PC-3 (cell line): ENCODE data around the gene CSNK1A1. TPM values are rescaled to one million over a fixed set of nuclear protein-coding genes. Genes with fewer than 3 reads are reported as not detected.
"Not testable (repeated sequence)": the region's sequence is repeated elsewhere in the genome, so short reads cannot be mapped to it uniquely, and the experiment has no call there.

Experiments used
- ATAC-seq: fragments of 200-7000 bp; cut with Tn5 transposase; 2 replicates; pipeline ENCODE4 v1.9.1; 2020; ENCODE audit warnings: mild to moderate bottlenecking, moderate library complexity
- BruUV-seq: library from RNA; stranded (reverse); fragments of 400-500 nt; replicated peaks from 2 replicates; lab custom pipeline; 2021; lab: Mats Ljungman, UMichigan
- CTCF ChIA-PET: fragments of 300-600 bp; sonication (Branson Sonifier 250); formaldehyde crosslinking; loops from one replicate; lab custom pipeline; 2022; ENCODE audit warnings: antibody characterized with exemption; lab: Charles Lee
- POLR2A ChIA-PET: fragments of 300-600 bp; sonication (Branson Sonifier 250); formaldehyde crosslinking; loops from one replicate; lab custom pipeline; 2022; ENCODE audit warnings: antibody characterized with exemption; ENCODE audit not compliant: unreplicated experiment; lab: Charles Lee
- DNase-seq: peaks from one replicate; pipeline ENCODE4 v3.0.0-alpha.2; 2015
- H2AFZ ChIP-seq: fragments of 300-600 bp; sonication (generic); 2 replicates; pipeline ENCODE4 v1.6.0; 2016; ENCODE audit warnings: antibody characterized with exemption, low read length
- H3F3A ChIP-seq: fragments of 300-600 bp; sonication (generic); one replicate; pipeline ENCODE4 v1.6.0; 2017; ENCODE audit warnings: antibody characterized with exemption, low read length, control low read depth, mild to moderate bottlenecking; ENCODE audit not compliant: unreplicated experiment
- H3K27ac ChIP-seq: fragments of 300-600 bp; sonication (generic); 2 replicates; pipeline ENCODE4 v1.5.1; 2016; ENCODE audit warnings: mild to moderate bottlenecking, low read length
- H3K27me3 ChIP-seq: fragments of 300-600 bp; sonication (generic); 2 replicates; pipeline ENCODE4 v1.6.1; 2016; ENCODE audit warnings: low read length, mixed read lengths
- H3K36me3 ChIP-seq: fragments of 300-600 bp; sonication (generic); 2 replicates; pipeline ENCODE4 v1.6.1; 2016; ENCODE audit warnings: low read depth, mixed run types, low read length, mixed read lengths
- H3K4me1 ChIP-seq: fragments of 300-600 bp; sonication (generic); 2 replicates; pipeline ENCODE4 v1.5.1; 2016; ENCODE audit warnings: low read length; ENCODE audit not compliant: insufficient read depth
- H3K4me2 ChIP-seq: fragments of 300-600 bp; sonication (generic); 2 replicates; pipeline ENCODE4 v1.6.0; 2016; ENCODE audit warnings: low read length
- H3K4me3 ChIP-seq: fragments of 300-600 bp; sonication (generic); 2 replicates; pipeline ENCODE4 v1.5.1; 2016; ENCODE audit warnings: mild to moderate bottlenecking, low read length, mixed read lengths
- H3K79me2 ChIP-seq: fragments of 300-600 bp; sonication (generic); 2 replicates; pipeline ENCODE4 v1.6.1; 2017; ENCODE audit warnings: low read length, mixed read lengths
- H3K9ac ChIP-seq: fragments of 300-600 bp; sonication (generic); 2 replicates; pipeline ENCODE4 v1.6.0; 2016; ENCODE audit warnings: mild to moderate bottlenecking, low read length
- H3K9me2 ChIP-seq: fragments of 300-600 bp; sonication (generic); replicated peaks from 2 replicates; pipeline ENCODE4 v1.6.1; 2016; ENCODE audit warnings: mixed run types, low read length, mixed read lengths
- H3K9me3 ChIP-seq: fragments of 300-600 bp; sonication (generic); 2 replicates; pipeline ENCODE4 v1.6.1; 2016; ENCODE audit warnings: low read length, mixed read lengths
- H4K20me1 ChIP-seq: fragments of 300-600 bp; sonication (generic); 2 replicates; pipeline ENCODE4 v1.6.1; 2016; ENCODE audit warnings: low read length, mixed read lengths
- EZH2 ChIP-seq: fragments of 300-600 bp; sonication (generic); IDR thresholded peaks from one replicate; pipeline ENCODE4 v1.6.1; 2017; ENCODE audit warnings: antibody characterized with exemption, mild to moderate bottlenecking, low read length; ENCODE audit not compliant: unreplicated experiment
- EZH2phosphoT487 ChIP-seq: fragments of 300-600 bp; sonication (generic); IDR thresholded peaks from 2 replicates; pipeline ENCODE4 v1.6.1; 2018; ENCODE audit warnings: mild to moderate bottlenecking, antibody characterized with exemption, low read length, borderline replicate concordance
- intact Hi-C: fragments of 100-400 bp; cut with micrococcal nuclease; formaldehyde crosslinking; loops from 2 replicates; pipeline ENCODE4 v1.9.0; 2023
- total RNA-seq: library from RNA; depleted of rRNA; stranded (reverse); fragments of >200 nt; gene quantifications from 2 replicates; pipeline ENCODE4 v1.2.3, GENCODE V29; 2014
- TF ChIP-seq, protein P1 (sequence below): fragments of 300-600 bp; sonication (generic); conservative IDR thresholded peaks from 2 replicates; pipeline ENCODE4 v1.5.1; 2017; ENCODE audit warnings: antibody characterized with exemption, low read depth, mild to moderate bottlenecking, low read length

Gene CSNK1A1
- total RNA-seq, 1 experiment from 2014 or later, result 586 TPM

DNA sequence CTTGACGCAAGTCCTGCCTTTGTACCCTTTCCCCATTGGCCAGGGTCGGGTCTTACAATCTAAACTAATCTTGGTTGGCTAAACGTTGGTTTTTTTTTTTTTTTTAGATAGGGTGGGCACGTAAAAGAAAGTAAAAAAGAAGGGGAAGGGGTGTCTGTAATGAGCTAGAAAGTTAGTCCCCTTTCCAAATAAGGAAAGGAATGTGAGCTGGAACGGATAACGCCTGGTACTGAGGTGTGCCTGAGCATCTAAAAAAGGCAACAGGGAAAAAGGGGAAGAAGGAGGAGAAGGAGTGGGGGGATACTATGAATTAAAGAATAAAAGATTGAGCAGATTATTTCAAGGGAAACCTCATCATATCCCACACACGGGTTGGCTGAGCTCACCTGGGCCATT is 105.9 kb downstream of the CSNK1A1 start:
- ATAC-seq, result no peak
- no TSS peak for BruUV-seq
- H3K4me3 ChIP-seq, result no peak overlapping the region
- TF ChIP-seq, protein P1, sequence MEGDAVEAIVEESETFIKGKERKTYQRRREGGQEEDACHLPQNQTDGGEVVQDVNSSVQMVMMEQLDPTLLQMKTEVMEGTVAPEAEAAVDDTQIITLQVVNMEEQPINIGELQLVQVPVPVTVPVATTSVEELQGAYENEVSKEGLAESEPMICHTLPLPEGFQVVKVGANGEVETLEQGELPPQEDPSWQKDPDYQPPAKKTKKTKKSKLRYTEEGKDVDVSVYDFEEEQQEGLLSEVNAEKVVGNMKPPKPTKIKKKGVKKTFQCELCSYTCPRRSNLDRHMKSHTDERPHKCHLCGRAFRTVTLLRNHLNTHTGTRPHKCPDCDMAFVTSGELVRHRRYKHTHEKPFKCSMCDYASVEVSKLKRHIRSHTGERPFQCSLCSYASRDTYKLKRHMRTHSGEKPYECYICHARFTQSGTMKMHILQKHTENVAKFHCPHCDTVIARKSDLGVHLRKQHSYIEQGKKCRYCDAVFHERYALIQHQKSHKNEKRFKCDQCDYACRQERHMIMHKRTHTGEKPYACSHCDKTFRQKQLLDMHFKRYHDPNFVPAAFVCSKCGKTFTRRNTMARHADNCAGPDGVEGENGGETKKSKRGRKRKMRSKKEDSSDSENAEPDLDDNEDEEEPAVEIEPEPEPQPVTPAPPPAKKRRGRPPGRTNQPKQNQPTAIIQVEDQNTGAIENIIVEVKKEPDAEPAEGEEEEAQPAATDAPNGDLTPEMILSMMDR, result no peak
- TF ChIP-seq EZH2 (no peak), EZH2phosphoT487 (no peak)
- peak overlapping the region; percentile 39 for H3K9ac ChIP-seq
- no peak overlapping the region for H3K4me2 ChIP-seq
- no peaks in the 10 kb centered on the region for H3K9me3 ChIP-seq
- H3K4me1 ChIP-seq, result peaks cover 26% of the 10 kb centered on the region
- H3K36me3 ChIP-seq, result no peaks in the 10 kb centered on the region
- peak overlapping the region; percentile 51 for H2AFZ ChIP-seq
- ChIA-PET CTCF (interaction anchor here (0.6 to 1.3 kb wide), 6 partner anchors 37 to 173 kb away, joined by 3 to 7 read pairs (median 4); partner anchors contain the start of gene CSNK1A1), POLR2A (interaction anchor here (0.8 to 1.3 kb wide), 2 partner anchors 41 to 106 kb away, joined by 6 to 9 read pairs; partner anchors contain the start of gene CSNK1A1)
- no peaks in the 10 kb centered on the region for H3F3A ChIP-seq
- intact Hi-C loops, result no loop called here
- DNase-seq, result no peak
- H3K27ac ChIP-seq, result peak overlapping the region; percentile 76
- no peaks in the 10 kb centered on the region for H3K9me2 ChIP-seq
- H3K27me3 ChIP-seq, result no peaks in the 10 kb centered on the region
- no peaks in the 10 kb centered on the region for H4K20me1 ChIP-seq
- H3K79me2 ChIP-seq, result no peaks in the 10 kb centered on the region

DNA sequence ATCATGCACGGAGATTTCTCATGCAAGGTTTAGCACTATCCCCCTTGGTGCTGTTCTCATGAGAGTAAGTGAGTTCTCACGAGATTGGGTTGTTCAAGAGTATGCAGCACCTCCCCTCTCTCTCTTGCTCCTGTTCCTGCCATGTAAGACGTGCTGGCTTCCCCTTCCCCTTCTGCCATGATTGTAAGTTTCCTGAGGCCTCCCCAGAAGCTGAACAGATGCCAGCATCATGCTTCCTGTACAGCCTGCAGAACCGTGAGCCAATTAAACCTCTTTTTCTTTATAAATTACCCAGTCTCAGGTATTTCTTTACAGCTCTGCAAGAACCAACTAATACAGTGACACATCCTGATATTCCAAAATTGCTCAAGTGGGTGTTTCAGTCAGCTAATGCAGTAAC is 106.8 kb downstream of the CSNK1A1 start:
- DNase-seq, ATAC-seq, H3K36me3 ChIP-seq, H3K9me2 ChIP-seq, intact Hi-C loops, H3K4me3 ChIP-seq, H3K4me2 ChIP-seq, H3K9me3 ChIP-seq, H3K27ac ChIP-seq, H3K9ac ChIP-seq, BruUV-seq, H3K79me2 ChIP-seq, H3K27me3 ChIP-seq, H2AFZ ChIP-seq, POLR2A ChIA-PET, H3F3A ChIP-seq, H4K20me1 ChIP-seq, CTCF ChIA-PET: not testable (repeated sequence)
- peaks cover 32% of the 10 kb centered on the region for H3K4me1 ChIP-seq

DNA sequence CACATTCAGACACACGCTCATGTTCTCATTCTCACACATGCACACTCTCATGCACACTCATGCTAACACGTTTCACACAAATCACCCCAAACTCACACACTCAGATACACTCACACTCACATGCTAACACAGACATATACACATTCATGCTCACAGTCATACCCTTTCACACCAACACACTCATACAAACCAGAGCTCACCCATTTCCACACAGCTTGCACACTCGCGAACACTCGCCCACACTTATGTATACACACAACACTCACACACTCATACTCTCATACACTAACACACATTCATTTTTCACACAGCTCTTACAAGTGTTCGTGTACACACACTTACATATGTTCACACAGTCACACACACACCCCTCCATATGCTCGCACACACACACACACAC is 108.0 kb downstream of the CSNK1A1 start:
- Histone ChIP-seq H3K9ac (no peak overlapping the region), H3F3A (peaks cover 5% of the 10 kb centered on the region), H3K27ac (0 out of 2 replicates have a peak overlapping the region, but pooled peaks have one; percentile 28), H3K4me3 (no peak overlapping the region), H3K36me3 (no peaks in the 10 kb centered on the region), H3K9me2 (no peaks in the 10 kb centered on the region), H4K20me1 (no peaks in the 10 kb centered on the region), H3K79me2 (no peaks in the 10 kb centered on the region), H3K4me2 (no peak overlapping the region), H3K9me3 (no peaks in the 10 kb centered on the region), H3K27me3 (no peaks in the 10 kb centered on the region), H3K4me1 (peaks cover 44% of the 10 kb centered on the region), H2AFZ (no peak overlapping the region)
- ChIA-PET CTCF (no interaction called here), POLR2A (no interaction called here)
- intact Hi-C loops, result no loop called here
- no peak for TF ChIP-seq EZH2phosphoT487
- TF ChIP-seq EZH2, result no peak
- TF ChIP-seq, protein P1, result no peak
- BruUV-seq, result no TSS peak
- no peak for ATAC-seq
- no peak for DNase-seq
